ENCODE measurements around the gene ASCL5. TPM values are rescaled to one million over a fixed set of nuclear protein-coding genes. Genes with fewer than 3 reads are reported as not detected.

ASCL5 gene
- total RNA-seq, 2 experiments from 2014 or later: 0.49 to 0.50 TPM

DNA sequence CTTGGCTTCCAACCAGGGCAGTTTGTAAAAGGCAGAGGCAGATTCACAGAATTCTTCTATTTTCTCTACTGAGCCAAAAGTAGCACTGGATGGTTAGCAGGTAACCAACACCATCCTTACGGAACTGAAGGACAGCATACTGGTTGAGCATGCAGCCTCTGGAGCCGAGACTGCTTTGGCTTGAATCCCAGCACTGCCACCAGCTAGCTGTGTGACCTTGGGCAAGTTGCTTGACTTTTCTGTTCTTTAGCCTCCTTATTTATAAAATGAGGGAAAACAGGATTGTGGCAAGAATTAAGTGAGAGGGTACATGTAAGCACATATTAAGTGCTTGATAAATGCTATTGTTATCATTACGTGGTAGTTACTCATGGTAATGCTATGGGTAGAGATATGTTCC is 34.2 kb downstream of the ASCL5 start:
- H3K27me3 Mint-ChIP-seq: peaks cover 14% of the 10 kb centered on the region
- H3K27ac Mint-ChIP-seq: no peak overlapping the region
- H3K9me3 Mint-ChIP-seq: no peaks in the 10 kb centered on the region

DNA sequence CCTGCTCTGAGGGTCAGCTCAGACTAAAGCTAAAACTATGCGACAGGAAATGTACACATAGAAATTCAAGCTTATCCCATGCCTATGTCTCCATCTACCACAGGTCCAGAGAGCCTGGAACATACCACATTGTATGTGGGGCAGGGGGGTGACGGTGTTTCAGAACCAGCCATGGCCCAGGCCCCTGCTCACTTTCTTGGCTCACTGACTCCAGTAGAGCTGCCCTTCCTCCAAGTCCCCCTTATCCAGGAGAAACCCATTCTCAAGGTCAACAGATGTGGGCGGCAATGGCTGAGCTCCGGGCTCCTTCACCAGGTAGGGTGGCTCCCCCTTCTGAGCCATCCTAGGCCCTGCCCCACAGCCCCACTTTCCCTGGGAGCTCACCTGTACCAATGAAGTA is 35.7 kb downstream of the ASCL5 start:
- Mint-ChIP-seq H3K4me1 (ENCODE audit: low read depth) (no peaks in the 10 kb centered on the region), H3K4me3 (no peak overlapping the region), H3K9me3 (no peaks in the 10 kb centered on the region), H3K27ac (no peak overlapping the region), H3K36me3 (ENCODE audit: low read depth) (no peaks in the 10 kb centered on the region), H3K27me3 (peaks cover 21% of the 10 kb centered on the region)
- Histone ChIP-seq H3K9me3 (ENCODE audit: control insufficient read depth in 1 of 2, insufficient read depth in 1 of 2, low read length in 2 of 2) (no peaks in the 10 kb centered on the region), H3K36me3 (ENCODE audit: insufficient read depth, low read length) (no peaks in the 10 kb centered on the region), H3K4me1 (ENCODE audit: insufficient read depth, low read length) (no peaks in the 10 kb centered on the region), H3K27ac (ENCODE audit: low read depth in 1 of 2, low read length in 2 of 2) (no peak overlapping the region), H3K27me3 (ENCODE audit: control insufficient read depth in 1 of 2, insufficient read depth in 2 of 2, low read length in 2 of 2) (no peaks in the 10 kb centered on the region), H3K4me3 (ENCODE audit: low read length) (no peak overlapping the region)
- CTCF ChIA-PET: no interaction called here
- no peak for ATAC-seq (ENCODE audit: poor library complexity)
- TF ChIP-seq, protein P1, sequence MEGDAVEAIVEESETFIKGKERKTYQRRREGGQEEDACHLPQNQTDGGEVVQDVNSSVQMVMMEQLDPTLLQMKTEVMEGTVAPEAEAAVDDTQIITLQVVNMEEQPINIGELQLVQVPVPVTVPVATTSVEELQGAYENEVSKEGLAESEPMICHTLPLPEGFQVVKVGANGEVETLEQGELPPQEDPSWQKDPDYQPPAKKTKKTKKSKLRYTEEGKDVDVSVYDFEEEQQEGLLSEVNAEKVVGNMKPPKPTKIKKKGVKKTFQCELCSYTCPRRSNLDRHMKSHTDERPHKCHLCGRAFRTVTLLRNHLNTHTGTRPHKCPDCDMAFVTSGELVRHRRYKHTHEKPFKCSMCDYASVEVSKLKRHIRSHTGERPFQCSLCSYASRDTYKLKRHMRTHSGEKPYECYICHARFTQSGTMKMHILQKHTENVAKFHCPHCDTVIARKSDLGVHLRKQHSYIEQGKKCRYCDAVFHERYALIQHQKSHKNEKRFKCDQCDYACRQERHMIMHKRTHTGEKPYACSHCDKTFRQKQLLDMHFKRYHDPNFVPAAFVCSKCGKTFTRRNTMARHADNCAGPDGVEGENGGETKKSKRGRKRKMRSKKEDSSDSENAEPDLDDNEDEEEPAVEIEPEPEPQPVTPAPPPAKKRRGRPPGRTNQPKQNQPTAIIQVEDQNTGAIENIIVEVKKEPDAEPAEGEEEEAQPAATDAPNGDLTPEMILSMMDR (IDR thresholded peaks at IDR 0.05): no peak
- POLR2A ChIA-PET: no interaction called here
- intact Hi-C loops (cut with DNase I, micrococcal nuclease): no loop called here
- no peak for DNase-seq

More for the DNA sequence above, 34.2 kb downstream of the ASCL5 start:
- Histone ChIP-seq H3K36me3 (ENCODE audit: insufficient read depth, low read length) (no peaks in the 10 kb centered on the region), H3K4me3 (ENCODE audit: low read length) (no peak overlapping the region), H3K9me3 (ENCODE audit: control insufficient read depth in 1 of 2, insufficient read depth in 1 of 2, low read length in 2 of 2) (no peaks in the 10 kb centered on the region), H3K4me1 (ENCODE audit: insufficient read depth, low read length) (no peaks in the 10 kb centered on the region), H3K27me3 (ENCODE audit: control insufficient read depth in 1 of 2, insufficient read depth in 2 of 2, low read length in 2 of 2) (no peaks in the 10 kb centered on the region), H3K27ac (ENCODE audit: low read depth in 1 of 2, low read length in 2 of 2) (no peak overlapping the region)
- Mint-ChIP-seq H3K4me3 (no peak overlapping the region), H3K4me1 (ENCODE audit: low read depth) (no peaks in the 10 kb centered on the region), H3K36me3 (ENCODE audit: low read depth) (no peaks in the 10 kb centered on the region)
- DNase-seq: no peak
- ATAC-seq (ENCODE audit: poor library complexity): no peak
- TF ChIP-seq, protein P1 (IDR thresholded peaks at IDR 0.05): no peak
- intact Hi-C loops (cut with DNase I, micrococcal nuclease): no loop called here
- CTCF ChIA-PET: no interaction called here
- POLR2A ChIA-PET: no interaction called here

DNA sequence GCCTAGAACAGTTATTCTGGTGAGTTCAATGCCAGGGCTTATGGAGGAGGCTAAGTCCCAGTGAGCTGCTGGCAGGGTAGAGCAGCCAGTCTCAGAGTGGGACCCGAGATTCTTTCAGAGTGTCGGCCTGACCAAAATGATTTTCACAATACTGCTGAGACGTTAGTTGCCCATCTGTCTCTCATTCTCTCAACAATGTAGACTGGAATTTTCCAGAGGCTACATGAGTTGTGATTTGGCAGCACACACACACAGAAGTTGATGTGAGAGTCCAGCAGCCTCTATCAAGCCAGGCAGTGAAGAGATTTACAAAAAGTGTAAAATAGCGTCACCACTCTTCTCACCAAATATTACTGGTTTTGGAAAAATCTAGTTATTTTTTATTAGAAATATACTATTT is 36.4 kb downstream of the ASCL5 start:
- POLR2A ChIA-PET: no interaction called here
- H3K27ac Mint-ChIP-seq: no peak overlapping the region
- TF ChIP-seq, protein P1 (IDR thresholded peaks at IDR 0.05): no peak
- Histone ChIP-seq H3K9me3 (ENCODE audit: control insufficient read depth in 1 of 2, insufficient read depth in 1 of 2, low read length in 2 of 2) (no peaks in the 10 kb centered on the region), H3K27me3 (ENCODE audit: control insufficient read depth in 1 of 2, insufficient read depth in 2 of 2, low read length in 2 of 2) (no peaks in the 10 kb centered on the region), H3K4me3 (ENCODE audit: low read length) (no peak overlapping the region), H3K36me3 (ENCODE audit: insufficient read depth, low read length) (no peaks in the 10 kb centered on the region), H3K27ac (ENCODE audit: low read depth in 1 of 2, low read length in 2 of 2) (no peak overlapping the region), H3K4me1 (ENCODE audit: insufficient read depth, low read length) (no peaks in the 10 kb centered on the region)
- intact Hi-C loops (cut with DNase I, micrococcal nuclease): no loop called here
- H3K9me3 Mint-ChIP-seq: no peaks in the 10 kb centered on the region
- peaks cover 23% of the 10 kb centered on the region for H3K27me3 Mint-ChIP-seq
- no peaks in the 10 kb centered on the region for H3K36me3 Mint-ChIP-seq (ENCODE audit: low read depth)
- DNase-seq: no peak
- CTCF ChIA-PET: no interaction called here
- no peak overlapping the region for H3K4me3 Mint-ChIP-seq
- no peak for ATAC-seq (ENCODE audit: poor library complexity)
- H3K4me1 Mint-ChIP-seq (ENCODE audit: low read depth): no peaks in the 10 kb centered on the region

Data from CD4-positive, alpha-beta T cell (primary cell).